HFF-Myc (cell line): Measurements from ENCODE around the gene MPP3.
"Not testable (repeated sequence)": the region's sequence is repeated elsewhere in the genome, so short reads cannot be mapped to it uniquely, and the experiment has no call there.

Experiments
- DNase-seq: peaks from one replicate; pipeline ENCODE4 v3.0.0-alpha.2; 2011; ENCODE audit warnings: low read depth; ENCODE audit errors: extremely low read depth
- H3K4me3 ChIP-seq: replicated peaks from 2 replicates; pipeline ENCODE4 v1.5.1; 2011; ENCODE audit warnings: low read depth, mild to moderate bottlenecking, control low read depth, low read length
- TF ChIP-seq, protein P1 (sequence below): IDR thresholded peaks from 2 replicates; pipeline ENCODE4 v1.5.1; 2012; ENCODE audit warnings: mild to moderate bottlenecking, low read depth, low read length, control low read depth; ENCODE audit errors: missing control alignments

MPP3 gene

DNA sequence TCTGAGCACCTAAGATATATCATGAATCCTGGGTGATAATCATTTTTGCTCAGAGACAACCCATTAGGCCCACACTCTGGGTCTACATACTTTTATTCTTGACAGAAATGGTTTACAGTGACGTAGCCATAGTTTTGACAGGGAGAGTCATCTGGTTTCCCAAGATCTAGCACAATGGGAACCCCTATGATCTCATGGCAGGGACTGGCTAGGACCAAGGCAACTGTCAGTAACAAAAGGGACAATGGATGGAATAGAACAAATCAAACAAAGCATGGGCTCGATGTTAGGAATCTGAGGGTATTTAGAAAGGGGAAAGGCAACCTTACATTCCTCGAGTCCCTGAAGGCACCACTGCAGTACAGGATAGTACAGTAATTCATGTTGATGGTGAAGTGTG, 32.2 kb downstream of the MPP3 start:
- H3K4me3 ChIP-seq: no peak overlapping the region
- TF ChIP-seq, protein P1, sequence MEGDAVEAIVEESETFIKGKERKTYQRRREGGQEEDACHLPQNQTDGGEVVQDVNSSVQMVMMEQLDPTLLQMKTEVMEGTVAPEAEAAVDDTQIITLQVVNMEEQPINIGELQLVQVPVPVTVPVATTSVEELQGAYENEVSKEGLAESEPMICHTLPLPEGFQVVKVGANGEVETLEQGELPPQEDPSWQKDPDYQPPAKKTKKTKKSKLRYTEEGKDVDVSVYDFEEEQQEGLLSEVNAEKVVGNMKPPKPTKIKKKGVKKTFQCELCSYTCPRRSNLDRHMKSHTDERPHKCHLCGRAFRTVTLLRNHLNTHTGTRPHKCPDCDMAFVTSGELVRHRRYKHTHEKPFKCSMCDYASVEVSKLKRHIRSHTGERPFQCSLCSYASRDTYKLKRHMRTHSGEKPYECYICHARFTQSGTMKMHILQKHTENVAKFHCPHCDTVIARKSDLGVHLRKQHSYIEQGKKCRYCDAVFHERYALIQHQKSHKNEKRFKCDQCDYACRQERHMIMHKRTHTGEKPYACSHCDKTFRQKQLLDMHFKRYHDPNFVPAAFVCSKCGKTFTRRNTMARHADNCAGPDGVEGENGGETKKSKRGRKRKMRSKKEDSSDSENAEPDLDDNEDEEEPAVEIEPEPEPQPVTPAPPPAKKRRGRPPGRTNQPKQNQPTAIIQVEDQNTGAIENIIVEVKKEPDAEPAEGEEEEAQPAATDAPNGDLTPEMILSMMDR: no peak
- DNase-seq: no peak

DNA sequence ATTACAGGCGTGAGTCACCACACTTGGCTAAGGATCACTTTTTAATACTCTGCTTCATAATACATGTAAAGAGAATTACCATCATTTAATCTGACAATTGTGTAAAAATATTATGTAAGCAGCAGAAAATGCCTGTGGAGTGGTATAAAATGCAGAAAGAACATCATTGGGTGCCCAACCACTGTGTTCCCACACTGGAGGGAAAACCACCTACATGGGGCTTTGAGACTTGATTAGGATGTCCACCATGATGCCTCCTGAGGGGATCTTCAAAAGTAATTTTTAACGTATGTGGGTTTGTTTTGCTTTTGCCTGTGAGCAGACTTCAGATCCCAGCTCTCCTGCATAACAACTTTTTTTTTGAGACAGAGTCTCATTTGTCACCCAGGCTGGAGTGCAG, 33.9 kb downstream of the MPP3 start:
- no peak overlapping the region for H3K4me3 ChIP-seq
- no peak for DNase-seq
- TF ChIP-seq, protein P1: no peak

DNA sequence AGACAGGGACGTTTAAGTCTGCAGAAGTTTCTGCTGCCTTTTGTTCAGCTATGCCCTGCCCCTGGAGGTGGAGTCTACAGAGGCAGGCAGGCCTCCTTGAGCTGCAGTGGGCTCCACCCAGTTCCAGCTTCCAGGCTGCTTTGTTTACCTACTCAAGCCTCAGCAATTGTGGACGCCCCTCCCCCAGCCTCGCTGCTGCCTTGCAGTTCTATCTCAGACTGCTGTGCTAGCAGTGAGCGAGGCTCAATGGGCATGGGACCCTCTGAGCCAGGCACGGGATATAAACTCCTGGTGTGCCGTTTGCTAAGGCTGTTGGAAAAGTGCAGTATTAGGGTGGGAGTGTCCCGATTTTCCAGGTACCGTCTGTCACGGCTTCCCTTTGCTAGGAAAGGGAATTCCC, 34.9 kb downstream of the MPP3 start:
- not testable (repeated sequence) for H3K4me3 ChIP-seq, DNase-seq

DNA sequence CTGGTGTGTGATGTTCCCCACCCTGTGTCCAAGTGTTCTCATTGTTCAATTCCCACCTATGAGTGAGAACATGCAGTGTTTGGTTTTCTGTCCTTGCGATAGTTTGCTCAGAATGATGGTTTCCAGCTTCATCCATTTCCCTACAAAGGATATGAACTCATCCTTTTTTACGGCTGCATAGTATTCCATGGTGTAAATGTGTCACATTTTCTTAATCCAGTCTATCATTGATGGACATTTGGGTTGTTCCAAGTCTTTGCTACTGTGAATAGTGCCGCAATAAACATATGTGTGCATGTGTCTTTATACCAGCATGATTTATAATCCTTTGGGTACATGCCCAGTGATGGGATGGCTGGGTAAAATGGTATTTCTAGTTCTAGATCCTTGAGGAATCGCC, 40.3 kb downstream of the MPP3 start:
- H3K4me3 ChIP-seq, DNase-seq: not testable (repeated sequence)

DNA sequence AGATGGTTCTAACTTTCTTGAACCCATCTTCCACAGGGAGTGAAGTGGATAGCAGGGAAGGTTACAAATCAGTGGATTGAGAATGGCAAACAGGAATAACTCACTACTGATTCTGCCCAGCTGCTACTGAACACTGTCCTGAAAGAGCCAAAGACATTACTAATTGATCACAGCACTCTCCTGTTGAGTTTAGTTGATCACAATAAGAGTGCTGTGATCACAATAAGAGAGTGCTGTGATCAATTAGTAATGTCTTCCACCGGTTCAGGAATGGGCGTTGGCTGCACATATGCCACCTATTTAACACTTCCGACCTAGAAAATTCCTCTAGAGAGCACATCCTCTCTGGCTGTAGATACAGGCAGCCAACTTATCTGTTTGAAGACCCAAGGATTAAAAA, 41.4 kb downstream of the MPP3 start:
- TF ChIP-seq, protein P1: no peak
- peak; percentile 72 for DNase-seq
- no peak overlapping the region for H3K4me3 ChIP-seq

DNA sequence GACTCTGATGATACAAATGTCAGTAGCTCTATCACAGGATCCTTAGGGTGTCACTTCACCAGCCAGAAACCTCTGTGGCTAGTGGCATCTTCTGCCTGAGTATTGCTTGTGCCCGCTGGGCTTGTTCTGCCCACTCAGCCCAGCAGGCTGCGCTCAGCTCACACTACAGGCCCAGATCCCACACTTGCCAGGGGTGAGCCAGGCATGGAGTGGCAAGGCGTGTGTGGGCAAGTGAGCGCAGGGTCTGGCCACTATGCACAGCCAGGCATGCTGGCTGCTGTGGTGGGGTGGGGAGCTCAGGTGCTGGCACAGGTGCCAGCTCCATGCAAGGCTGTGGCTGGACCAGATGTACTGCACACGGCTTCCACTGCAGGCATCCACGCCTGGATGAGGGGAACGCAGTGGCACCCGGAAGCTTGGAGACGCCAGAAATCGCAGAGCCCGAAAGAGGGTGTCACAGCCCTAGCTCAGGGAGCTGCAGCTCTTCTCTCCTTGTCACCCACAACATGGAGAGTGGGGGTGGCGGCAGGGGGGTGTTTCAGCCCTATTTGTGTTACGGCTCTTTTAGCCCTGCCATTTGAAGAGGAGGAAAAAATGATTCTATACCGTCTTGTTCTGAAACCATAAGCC, 42.5 kb downstream of the MPP3 start:
- H3K4me3 ChIP-seq: no peak overlapping the region
- DNase-seq: no peak
- TF ChIP-seq, protein P1: peak; percentile 19

DNA sequence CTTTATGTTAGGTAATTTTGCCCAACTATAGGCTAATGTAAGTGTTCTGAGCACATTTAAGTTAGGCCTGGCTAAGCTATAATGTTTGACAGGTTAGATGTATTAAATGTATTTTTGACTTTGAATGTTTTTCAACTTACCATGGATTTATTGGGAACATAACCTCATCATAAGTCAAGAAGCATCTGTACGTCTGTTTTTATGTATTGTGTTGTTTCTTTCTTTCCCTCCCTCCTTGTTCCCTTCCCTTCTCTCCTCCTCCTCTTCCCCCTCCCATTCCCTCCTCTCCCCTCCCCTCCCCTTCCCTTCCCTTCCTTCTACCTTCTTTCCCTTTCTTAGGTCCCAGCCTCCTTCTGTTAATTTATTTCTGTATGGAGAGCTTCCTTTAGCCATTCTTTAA, 43.5 kb downstream of the MPP3 start:
- H3K4me3 ChIP-seq: no peak overlapping the region
- TF ChIP-seq, protein P1: no peak
- DNase-seq: no peak

DNA sequence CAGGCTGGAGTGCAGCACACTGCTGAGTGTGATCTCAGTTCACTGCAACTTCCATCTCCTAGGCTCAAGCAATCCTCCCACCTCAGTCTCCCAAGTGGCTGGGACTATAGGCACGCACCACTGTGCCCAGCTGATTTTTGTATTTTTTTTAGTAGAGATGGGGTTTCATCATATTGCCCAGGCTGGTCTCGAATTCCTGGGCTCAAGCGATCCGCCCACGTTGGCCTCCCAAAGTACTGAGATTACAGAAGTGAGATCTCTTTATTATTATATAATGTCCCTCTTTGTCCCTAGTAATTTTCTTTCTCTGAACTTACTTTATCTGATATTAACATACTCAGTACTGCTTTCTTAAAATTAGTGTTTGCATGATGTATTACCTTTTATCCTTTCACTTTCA, 44.4 kb downstream of the MPP3 start:
- no peak overlapping the region for H3K4me3 ChIP-seq
- TF ChIP-seq, protein P1: no peak
- no peak for DNase-seq
